ENCODE data around the gene TPSG1. TPM values are rescaled to one million over a fixed set of nuclear protein-coding genes. Genes with fewer than 3 reads are reported as not detected.
"Not testable (repeated sequence)": the region's sequence is repeated elsewhere in the genome, so short reads cannot be mapped to it uniquely, and the experiment has no call there.

TPSG1 gene
- total RNA-seq: 1 to 10 TPM in 1 of 4 donors, under 1 TPM in 1, not detected in 2; 0.31 to 3.0 TPM

GRCh38 chr16:1225051-1225451, at the start of gene TPSG1:
TPSG1 (minus strand) TSS chr16:1225268; CDS start chr16:1225252, 16 bp downstream.
- Histone ChIP-seq H3K4me3 (no peak within 1 kb of the TSS), H3K27me3 (no peaks in the 10 kb centered on the region), H3K9me3 (no peaks in the 10 kb centered on the region), H3K27ac (peak within 1 kb of the TSS in 3 of 4 donors; percentile 63 to 71 (median 66)), H3K4me1 (peaks cover 0 to 34% (median 0%) of the 10 kb centered on the region in 3 donors), H3K36me3 (peaks cover 0 to 18% of the 10 kb centered on the region in 2 donors)
- no CpG with 5 or more reads among the region's 10 CpGs for WGBS, 2 donors (ENCODE audit: low coverage in 1 of 2)
- ATAC-seq: no peak
- TF ChIP-seq POLR2AphosphoS5 (IDR thresholded peaks at IDR 0.05) (no peak), EP300 (IDR thresholded peaks at IDR 0.05) (no peak)

GRCh38 chr16:1274767-1275166, 49.7 kb upstream of the TPSG1 start:
- WGBS, 2 donors (ENCODE audit: low coverage in 1 of 2): 69% methylated on average over 5 of the region's 7 CpGs; no CpG with 5 or more reads in 1 of the 2 donors
- no peak for ATAC-seq
- H3K4me3 ChIP-seq: no peak overlapping the region
- peaks cover 0 to 11% (median 3%) of the 10 kb centered on the region in 3 donors for H3K4me1 ChIP-seq
- H3K36me3 ChIP-seq: no peaks in the 10 kb centered on the region
- peaks cover 89% of the 10 kb centered on the region for H3K27me3 ChIP-seq
- no peak overlapping the region for H3K27ac ChIP-seq
- peaks cover 0 to 8% (median 0%) of the 10 kb centered on the region in 3 donors for H3K9me3 ChIP-seq
- TF ChIP-seq EP300 (IDR thresholded peaks at IDR 0.05): no peak
- TF ChIP-seq, protein P1, sequence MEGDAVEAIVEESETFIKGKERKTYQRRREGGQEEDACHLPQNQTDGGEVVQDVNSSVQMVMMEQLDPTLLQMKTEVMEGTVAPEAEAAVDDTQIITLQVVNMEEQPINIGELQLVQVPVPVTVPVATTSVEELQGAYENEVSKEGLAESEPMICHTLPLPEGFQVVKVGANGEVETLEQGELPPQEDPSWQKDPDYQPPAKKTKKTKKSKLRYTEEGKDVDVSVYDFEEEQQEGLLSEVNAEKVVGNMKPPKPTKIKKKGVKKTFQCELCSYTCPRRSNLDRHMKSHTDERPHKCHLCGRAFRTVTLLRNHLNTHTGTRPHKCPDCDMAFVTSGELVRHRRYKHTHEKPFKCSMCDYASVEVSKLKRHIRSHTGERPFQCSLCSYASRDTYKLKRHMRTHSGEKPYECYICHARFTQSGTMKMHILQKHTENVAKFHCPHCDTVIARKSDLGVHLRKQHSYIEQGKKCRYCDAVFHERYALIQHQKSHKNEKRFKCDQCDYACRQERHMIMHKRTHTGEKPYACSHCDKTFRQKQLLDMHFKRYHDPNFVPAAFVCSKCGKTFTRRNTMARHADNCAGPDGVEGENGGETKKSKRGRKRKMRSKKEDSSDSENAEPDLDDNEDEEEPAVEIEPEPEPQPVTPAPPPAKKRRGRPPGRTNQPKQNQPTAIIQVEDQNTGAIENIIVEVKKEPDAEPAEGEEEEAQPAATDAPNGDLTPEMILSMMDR (IDR thresholded peaks at IDR 0.05): no peak
- TF ChIP-seq POLR2AphosphoS5 (IDR thresholded peaks at IDR 0.05): no peak
- TF ChIP-seq POLR2A (IDR thresholded peaks at IDR 0.05): no peak

DNA sequence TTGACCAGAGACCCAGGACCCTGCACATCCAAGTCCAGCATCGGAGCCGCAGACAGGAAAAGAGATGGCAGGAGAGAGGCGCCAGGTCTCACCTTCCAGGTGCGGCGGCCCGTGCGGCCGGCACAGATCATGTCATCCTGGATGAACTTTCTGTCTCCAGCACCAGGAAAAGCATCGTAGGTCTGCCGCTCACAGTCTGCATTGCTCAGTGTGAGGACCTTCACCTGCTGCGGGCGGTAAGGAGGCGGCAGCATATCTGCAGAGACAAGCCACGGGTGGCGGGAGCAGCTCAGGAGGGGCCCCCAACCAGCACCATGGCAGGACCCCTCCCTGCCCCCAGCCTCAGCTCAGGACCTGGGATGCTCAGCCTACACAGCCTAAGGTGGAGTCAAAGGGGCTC, 48.7 kb upstream of the TPSG1 start:
- Histone ChIP-seq H3K36me3 (no peaks in the 10 kb centered on the region), H3K4me1 (peaks cover 0 to 11% (median 3%) of the 10 kb centered on the region in 3 donors), H3K4me3 (no peak overlapping the region), H3K27ac (no peak overlapping the region), H3K9me3 (peaks cover 0 to 8% (median 0%) of the 10 kb centered on the region in 3 donors), H3K27me3 (peaks cover 86% of the 10 kb centered on the region)
- no peak for ATAC-seq
- TF ChIP-seq POLR2AphosphoS5 (IDR thresholded peaks at IDR 0.05): no peak
- no peak for TF ChIP-seq POLR2A (IDR thresholded peaks at IDR 0.05)
- TF ChIP-seq, protein P1 (IDR thresholded peaks at IDR 0.05): no peak
- no peak for TF ChIP-seq EP300 (IDR thresholded peaks at IDR 0.05)
- WGBS, 2 donors (ENCODE audit: low coverage in 1 of 2): no CpG with 5 or more reads among the region's 15 CpGs

- peaks cover 75% of the 10 kb centered on the region for H3K27me3 ChIP-seq
- WGBS, 2 donors (ENCODE audit: low coverage in 1 of 2): 80 to 85% methylated on average over 4 of the region's 9 CpGs
- H3K27ac ChIP-seq: no peak overlapping the region
- H3K9me3 ChIP-seq: peaks cover 0 to 8% (median 0%) of the 10 kb centered on the region in 3 donors
- TF ChIP-seq POLR2A (IDR thresholded peaks at IDR 0.05): no peak
- no peak for TF ChIP-seq EP300 (IDR thresholded peaks at IDR 0.05)
- ATAC-seq: no peak
- H3K4me1 ChIP-seq: peaks cover 0 to 11% (median 3%) of the 10 kb centered on the region in 3 donors
- no peaks in the 10 kb centered on the region for H3K36me3 ChIP-seq
- H3K4me3 ChIP-seq: no peak overlapping the region
Measured at GRCh38 chr16:1272453-1273198, 47.6 kb upstream of the TPSG1 start.

- not testable (repeated sequence) for ATAC-seq
- H3K27me3 ChIP-seq: peaks cover 67% of the 10 kb centered on the region
- 0 to 21% methylated on average over 2 to 11 of the region's 19 CpGs for WGBS, 2 donors (ENCODE audit: low coverage in 1 of 2)
Measured at GRCh38 chr16:1271724-1272413, 46.8 kb upstream of the TPSG1 start.

DNA sequence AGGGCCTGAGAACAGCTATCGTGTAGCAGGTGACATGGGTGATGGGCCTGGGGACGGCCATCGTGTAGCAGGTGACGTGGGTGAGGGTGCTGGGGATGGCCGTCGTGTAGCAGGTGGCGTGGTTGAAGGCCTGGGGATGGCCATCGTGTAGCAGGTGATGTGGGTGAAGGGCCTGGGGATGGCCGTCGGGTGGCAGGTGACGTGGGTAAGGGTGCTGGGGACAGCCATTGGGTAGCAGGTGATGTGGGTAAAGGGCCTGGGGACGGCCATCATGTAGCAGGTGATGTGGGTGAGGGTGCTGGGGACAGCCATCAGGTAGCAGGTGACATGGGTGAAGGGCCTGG, 46.3 kb upstream of the TPSG1 start:
- Histone ChIP-seq H3K9me3 (peaks cover 0 to 8% (median 0%) of the 10 kb centered on the region in 3 donors), H3K36me3 (no peaks in the 10 kb centered on the region), H3K4me1 (peaks cover 0 to 11% (median 3%) of the 10 kb centered on the region in 3 donors), H3K27ac (no peak overlapping the region), H3K4me3 (no peak overlapping the region), H3K27me3 (peaks cover 67% of the 10 kb centered on the region)
- TF ChIP-seq POLR2A (IDR thresholded peaks at IDR 0.05): no peak
- TF ChIP-seq, protein P1 (IDR thresholded peaks at IDR 0.05): no peak
- TF ChIP-seq EP300 (IDR thresholded peaks at IDR 0.05): no peak
- 67 to 83% methylated on average over 1 to 7 of the region's 12 CpGs for WGBS, 2 donors (ENCODE audit: low coverage in 1 of 2)
- no peak for ATAC-seq

More at GRCh38 chr16:1271724-1272413, 46.8 kb upstream of the TPSG1 start:
- H3K4me1 ChIP-seq: peaks cover 0 to 11% (median 3%) of the 10 kb centered on the region in 3 donors
- H3K36me3 ChIP-seq, H3K9me3 ChIP-seq, H3K27ac ChIP-seq, H3K4me3 ChIP-seq: not testable (repeated sequence)

DNA sequence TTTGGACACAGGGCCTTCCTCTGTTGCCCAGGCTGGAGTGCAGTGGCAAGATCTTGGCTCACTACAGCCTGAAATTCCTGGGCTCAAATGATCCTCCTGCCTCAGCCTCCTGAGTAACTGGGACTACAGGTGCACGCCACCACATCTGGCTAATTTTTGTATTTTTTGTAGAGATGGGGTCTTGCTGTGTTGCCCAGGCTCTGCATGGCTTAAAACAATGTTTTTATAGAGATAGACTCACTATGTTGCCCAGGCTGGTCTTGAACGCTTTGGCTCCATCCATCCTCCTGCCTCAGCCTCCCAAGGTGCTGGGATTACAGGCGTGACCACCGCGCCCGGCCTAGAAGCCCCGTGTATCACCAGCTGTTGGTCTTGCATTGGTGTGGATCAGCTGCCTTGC, 44.4 kb upstream of the TPSG1 start:
- not testable (repeated sequence) for H3K9me3 ChIP-seq, ATAC-seq, H3K4me3 ChIP-seq, H3K27ac ChIP-seq, H3K36me3 ChIP-seq
- WGBS, 2 donors (ENCODE audit: low coverage in 1 of 2): 92 to 100% methylated on average over 6 to 7 of the region's 7 CpGs
- Histone ChIP-seq H3K27me3 (peaks cover 64% of the 10 kb centered on the region), H3K4me1 (peaks cover 0 to 11% (median 3%) of the 10 kb centered on the region in 3 donors)
